ENCODE measurements around the gene MRTFB. TPM values are rescaled to one million over a fixed set of nuclear protein-coding genes. Genes with fewer than 3 reads are reported as not detected.

Gene MRTFB
- polyA plus RNA-seq, 1 experiment: 6.2 TPM

GRCh38 chr16:14150796-14151195, 79.7 kb downstream of the MRTFB start:
- TF ChIP-seq, protein P1, sequence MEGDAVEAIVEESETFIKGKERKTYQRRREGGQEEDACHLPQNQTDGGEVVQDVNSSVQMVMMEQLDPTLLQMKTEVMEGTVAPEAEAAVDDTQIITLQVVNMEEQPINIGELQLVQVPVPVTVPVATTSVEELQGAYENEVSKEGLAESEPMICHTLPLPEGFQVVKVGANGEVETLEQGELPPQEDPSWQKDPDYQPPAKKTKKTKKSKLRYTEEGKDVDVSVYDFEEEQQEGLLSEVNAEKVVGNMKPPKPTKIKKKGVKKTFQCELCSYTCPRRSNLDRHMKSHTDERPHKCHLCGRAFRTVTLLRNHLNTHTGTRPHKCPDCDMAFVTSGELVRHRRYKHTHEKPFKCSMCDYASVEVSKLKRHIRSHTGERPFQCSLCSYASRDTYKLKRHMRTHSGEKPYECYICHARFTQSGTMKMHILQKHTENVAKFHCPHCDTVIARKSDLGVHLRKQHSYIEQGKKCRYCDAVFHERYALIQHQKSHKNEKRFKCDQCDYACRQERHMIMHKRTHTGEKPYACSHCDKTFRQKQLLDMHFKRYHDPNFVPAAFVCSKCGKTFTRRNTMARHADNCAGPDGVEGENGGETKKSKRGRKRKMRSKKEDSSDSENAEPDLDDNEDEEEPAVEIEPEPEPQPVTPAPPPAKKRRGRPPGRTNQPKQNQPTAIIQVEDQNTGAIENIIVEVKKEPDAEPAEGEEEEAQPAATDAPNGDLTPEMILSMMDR (IDR thresholded peaks at IDR 0.05; ENCODE audit: insufficient read depth, low read depth, low read length): no peak
- H3K27me3 ChIP-seq (ENCODE audit: control insufficient read depth, insufficient read depth, low read length): no peaks in the 10 kb centered on the region
- H3K4me3 ChIP-seq (ENCODE audit: low read depth, low read length): no peak overlapping the region
- no peaks in the 10 kb centered on the region for H3K36me3 ChIP-seq (ENCODE audit: control insufficient read depth, insufficient read depth, low read length)
- no peak for DNase-seq (ENCODE audit: low read depth)
- ChIA-PET CTCF (interaction anchor here (0.6 to 1.4 kb wide), 3 partner anchors 12 to 36 kb away, joined by 3 to 5 read pairs (median 3); no protein-coding TSS in a partner anchor), POLR2A (no interaction called here)

GRCh38 chr16:14151256-14152030, 80.3 kb downstream of the MRTFB start:
- POLR2A ChIA-PET: no interaction called here
- TF ChIP-seq, protein P1 (IDR thresholded peaks at IDR 0.05; ENCODE audit: insufficient read depth, low read depth, low read length): no peak

GRCh38 chr16:14155572-14156190, 84.6 kb downstream of the MRTFB start:
- CTCF ChIA-PET: interaction anchor here (1.4 kb wide), 1 partner anchor 8 kb away, joined by 4 read pairs; no protein-coding TSS in a partner anchor
- TF ChIP-seq, protein P1 (IDR thresholded peaks at IDR 0.05; ENCODE audit: insufficient read depth, low read depth, low read length): no peak
- H3K4me3 ChIP-seq (ENCODE audit: low read depth, low read length): no peak overlapping the region
- no peak for DNase-seq (ENCODE audit: low read depth)
- POLR2A ChIA-PET: interaction anchor here (0.8 kb wide), 1 partner anchor 9 kb away, joined by 4 read pairs; no protein-coding TSS in a partner anchor
- H3K36me3 ChIP-seq (ENCODE audit: control insufficient read depth, insufficient read depth, low read length): no peaks in the 10 kb centered on the region
- H3K27me3 ChIP-seq (ENCODE audit: control insufficient read depth, insufficient read depth, low read length): no peaks in the 10 kb centered on the region

More at GRCh38 chr16:14151256-14152030, 80.3 kb downstream of the MRTFB start:
- Histone ChIP-seq H3K36me3 (ENCODE audit: control insufficient read depth, insufficient read depth, low read length) (no peaks in the 10 kb centered on the region), H3K27me3 (ENCODE audit: control insufficient read depth, insufficient read depth, low read length) (no peaks in the 10 kb centered on the region), H3K4me3 (ENCODE audit: low read depth, low read length) (no peak overlapping the region)
- no peak for DNase-seq (ENCODE audit: low read depth)
- CTCF ChIA-PET: interaction anchor here (0.6 to 1.4 kb wide), 5 partner anchors 12 to 228 kb away, joined by 3 to 5 read pairs (median 3); no protein-coding TSS in a partner anchor

- no peak for DNase-seq (ENCODE audit: low read depth)
- POLR2A ChIA-PET: no interaction called here
- Histone ChIP-seq H3K36me3 (ENCODE audit: control insufficient read depth, insufficient read depth, low read length) (no peaks in the 10 kb centered on the region), H3K27me3 (ENCODE audit: control insufficient read depth, insufficient read depth, low read length) (no peaks in the 10 kb centered on the region), H3K4me3 (ENCODE audit: low read depth, low read length) (no peak overlapping the region)
- TF ChIP-seq, protein P1 (IDR thresholded peaks at IDR 0.05; ENCODE audit: insufficient read depth, low read depth, low read length): no peak
- CTCF ChIA-PET: no interaction called here
Observed at GRCh38 chr16:14164916-14165662, 94.0 kb downstream of the MRTFB start.

GRCh38 chr16:14168146-14168545, 97.0 kb downstream of the MRTFB start:
- Histone ChIP-seq H3K27me3 (ENCODE audit: control insufficient read depth, insufficient read depth, low read length) (no peaks in the 10 kb centered on the region), H3K36me3 (ENCODE audit: control insufficient read depth, insufficient read depth, low read length) (no peaks in the 10 kb centered on the region), H3K4me3 (ENCODE audit: low read depth, low read length) (no peak overlapping the region)
- CTCF ChIA-PET: no interaction called here
- POLR2A ChIA-PET: no interaction called here
- TF ChIP-seq, protein P1 (IDR thresholded peaks at IDR 0.05; ENCODE audit: insufficient read depth, low read depth, low read length): no peak
- no peak for DNase-seq (ENCODE audit: low read depth)
